ENCODE data around the gene NOS1. TPM values are rescaled to one million over a fixed set of nuclear protein-coding genes. Genes with fewer than 3 reads are reported as not detected.

Gene NOS1
- total RNA-seq, 1 experiment from 2014 or later, result 2.3 TPM

DNA sequence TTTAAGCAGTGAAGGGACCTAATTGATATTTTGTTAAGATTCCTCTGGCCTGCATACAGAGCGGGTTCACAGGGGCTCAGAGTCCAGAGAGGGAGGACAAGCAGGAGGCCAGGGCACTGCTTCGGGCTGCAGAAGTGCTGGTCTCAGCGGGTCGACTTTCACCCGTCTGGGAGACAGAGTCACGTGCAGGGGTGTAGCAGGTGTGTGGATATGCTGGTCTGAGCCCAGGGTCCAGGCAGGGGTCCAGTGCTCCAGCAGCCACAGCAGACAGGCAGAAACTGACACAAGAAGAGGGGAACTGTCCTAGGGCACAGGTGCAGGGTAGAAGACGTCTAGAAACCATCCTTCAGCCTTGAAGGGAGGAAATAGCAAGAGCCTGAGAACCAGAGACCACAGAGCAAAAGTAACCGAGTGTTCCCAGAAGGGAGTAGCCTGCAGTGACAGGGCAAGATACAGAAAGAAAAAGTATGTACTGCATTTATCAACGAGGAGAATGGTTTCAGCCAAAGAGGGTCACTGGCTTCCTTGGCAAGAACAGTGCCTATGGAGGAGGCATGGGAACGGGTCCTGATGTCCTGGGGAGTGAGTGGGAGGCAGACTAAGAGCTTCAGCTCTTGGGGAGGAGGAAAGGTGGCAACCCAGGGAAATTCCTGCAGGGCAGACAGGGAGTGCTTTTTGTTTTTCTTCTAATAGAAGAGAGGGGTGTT is 199.8 kb downstream of the NOS1 start:
- Histone ChIP-seq H4K20me1 (ENCODE audit: control insufficient read depth, insufficient read depth, insufficient read length) (no peaks in the 10 kb centered on the region), H4K5ac (ENCODE audit: insufficient read length, low read depth, low read length) (no peak overlapping the region), H3K56ac (ENCODE audit: insufficient read length, low read depth, low read length) (no peak overlapping the region), H3K79me2 (ENCODE audit: insufficient read depth, low read length) (no peaks in the 10 kb centered on the region), H3K18ac (ENCODE audit: insufficient read length, low read depth, low read length) (no peak overlapping the region), H3K4ac (ENCODE audit: low read depth, low read length) (no peak overlapping the region), H2BK5ac (ENCODE audit: insufficient read length, low read length) (no peak overlapping the region), H3K4me1 (ENCODE audit: insufficient read depth, low read length) (no peaks in the 10 kb centered on the region), H2AK5ac (ENCODE audit: insufficient read length, low read length) (no peak overlapping the region), H4K8ac (replicated peaks; ENCODE audit: insufficient read length, low read depth, low read length) (no peak overlapping the region), H3K23ac (ENCODE audit: insufficient read length, low read depth, low read length) (no peak overlapping the region), H2BK12ac (ENCODE audit: insufficient read length, low read depth, low read length) (no peak overlapping the region), H2BK120ac (ENCODE audit: low read depth, low read length, poor library complexity, severe bottlenecking) (no peak overlapping the region), H3K9ac (ENCODE audit: extremely low read depth, insufficient read length, low read length) (no peak overlapping the region), H3K23me2 (ENCODE audit: insufficient read length, low read depth, low read length, poor library complexity, severe bottlenecking) (no peaks in the 10 kb centered on the region), H3K9me3 (ENCODE audit: control insufficient read depth, low read depth, low read length) (no peaks in the 10 kb centered on the region), H3K4me2 (ENCODE audit: insufficient read depth, insufficient read length, low read length) (no peak overlapping the region), H3K14ac (ENCODE audit: insufficient read depth, low read length) (no peak overlapping the region), H3K27ac (ENCODE audit: insufficient read length, low read depth, low read length) (no peak overlapping the region), H2BK20ac (ENCODE audit: low read depth, low read length, poor library complexity, severe bottlenecking) (no peak overlapping the region), H2AFZ (ENCODE audit: low read length) (no peak overlapping the region), H4K91ac (ENCODE audit: insufficient read length, low read depth, low read length) (no peak overlapping the region), H3K79me1 (ENCODE audit: insufficient read depth, low read depth, low read length, poor library complexity, severe bottlenecking) (no peaks in the 10 kb centered on the region), H3T11ph (ENCODE audit: low read length) (no peak overlapping the region), H2BK15ac (ENCODE audit: low read depth, low read length) (no peak overlapping the region), H3K27me3 (ENCODE audit: insufficient read depth, low read length) (no peaks in the 10 kb centered on the region)
- Mint-ChIP-seq H3K36me3 (ENCODE audit: insufficient read depth in 1 of 3, low read depth in 3 of 3) (peaks cover 53 to 96% (median 95%) of the 10 kb centered on the region in 3 experiments; a peak in 6 of 7 replicates), H3K27me3 (ENCODE audit: low read depth) (no peaks in the 10 kb centered on the region), H3K4me1 (no peaks in the 10 kb centered on the region), H3K27ac (peak overlapping the region in 2 of 3 experiments; percentile 45 to 55; a peak in 4 of 7 replicates), H3K4me3 (no peak overlapping the region), H3K9me3 (no peaks in the 10 kb centered on the region)
- DNase-seq, result no peak
- TF ChIP-seq CTCF (conservative IDR thresholded peaks at IDR 0.05), result no peak
- no CpG with 5 or more reads among the region's 10 CpGs for WGBS (ENCODE audit: extremely low coverage, insufficient read length, low lambda C conversion rate)
